ENCODE measurements around the gene ENPP4.
"Not testable (repeated sequence)": the region's sequence is repeated elsewhere in the genome, so short reads cannot be mapped to it uniquely, and the experiment has no call there.

- TF ChIP-seq CTCF, POLR2A (IDR thresholded peaks at IDR 0.05): not testable (repeated sequence)
Measured at GRCh38 chr6:46131291-46131690, 1.5 kb downstream of the ENPP4 start.
